Naive thymus-derived CD4-positive, alpha-beta T cell (primary cell): Measurements from ENCODE around the gene TACO1. TPM values are rescaled to one million over a fixed set of nuclear protein-coding genes. Genes with fewer than 3 reads are reported as not detected.

Source experiments
- ATAC-seq: fragments of 150-1000 bp; cut with Tn5 transposase; 2 replicates; pipeline ENCODE4 v1.10.0; 2021; ENCODE audit warnings: mild to moderate bottlenecking, moderate library complexity
- CTCF ChIA-PET: fragments of 350-600 bp; sonication (Branson Sonifier 250); formaldehyde crosslinking; loops from one replicate; lab custom pipeline; 2021; ENCODE audit warnings: antibody characterized with exemption; lab: Charles Lee
- POLR2A ChIA-PET: fragments of 350-600 bp; sonication (Branson Sonifier 250); formaldehyde crosslinking; loops from one replicate; lab custom pipeline; 2021; ENCODE audit warnings: antibody characterized with exemption, inconsistent platforms; lab: Charles Lee
- DNase-seq, 9 donors: peaks; one replicate each; pipeline versions ENCODE4 v3.0.0 to v3.0.0-alpha.2; 2020 to 2022; ENCODE audit warnings: mixed read lengths in 1 of 9
- H3K27ac ChIP-seq: one replicate; pipeline ENCODE4 v1.7.0; 2013; ENCODE audit warnings: mild to moderate bottlenecking, low read depth, low read length, moderate library complexity
- H3K27me3 ChIP-seq, 2 donors: one replicate each; pipeline ENCODE4 v1.7.0; 2013; ENCODE audit warnings: low read length in 2 of 2, mild to moderate bottlenecking in 2 of 2, moderate library complexity in 2 of 2; ENCODE audit not compliant: control insufficient read depth in 2 of 2, insufficient read depth in 2 of 2
- H3K36me3 ChIP-seq, 3 experiments: 1 replicate in 2 of 3; 2 replicates in 1 of 3; pipeline ENCODE4 v1.7.0; 2013; ENCODE audit warnings: low read length in 3 of 3, mild to moderate bottlenecking in 3 of 3, moderate library complexity in 1 of 3; ENCODE audit not compliant: insufficient read depth in 3 of 3, control insufficient read depth in 2 of 3
- H3K4me1 ChIP-seq, 2 donors: one replicate each; pipeline ENCODE4 v1.7.0; 2013; ENCODE audit warnings: low read length in 2 of 2, mild to moderate bottlenecking in 2 of 2, moderate library complexity in 1 of 2; ENCODE audit not compliant: control insufficient read depth in 2 of 2, insufficient read depth in 2 of 2
- H3K4me3 ChIP-seq: 2 replicates; pipeline ENCODE4 v1.7.0; 2013; ENCODE audit warnings: mild to moderate bottlenecking, low read length
- H3K9me3 ChIP-seq, 3 experiments: 1 replicate in 2 of 3; 2 replicates in 1 of 3; pipeline ENCODE4 v1.7.0; 2013; ENCODE audit warnings: low read length in 3 of 3; ENCODE audit not compliant: control insufficient read depth in 2 of 3
- H3K27ac Mint-ChIP-seq, 9 donors: one replicate each; pipeline ENCODE4 v1.8.0; 2020 to 2022; ENCODE audit warnings: mixed read lengths in 9 of 9, mild to moderate bottlenecking in 8 of 9, moderate library complexity in 5 of 9, inconsistent platforms in 2 of 9
- H3K27me3 Mint-ChIP-seq, 5 donors: one replicate each; pipeline ENCODE4 v1.8.0; 2021 to 2022; ENCODE audit warnings: mixed read lengths in 5 of 5, mild to moderate bottlenecking in 1 of 5
- H3K36me3 Mint-ChIP-seq, 5 donors: one replicate each; pipeline ENCODE4 v1.8.0; 2020 to 2022; ENCODE audit warnings: mixed read lengths in 5 of 5, mild to moderate bottlenecking in 3 of 5, inconsistent platforms in 1 of 5
- H3K4me1 Mint-ChIP-seq, 7 donors: one replicate each; pipeline ENCODE4 v1.8.0; 2020 to 2022; ENCODE audit warnings: mixed read lengths in 7 of 7, mild to moderate bottlenecking in 3 of 7, inconsistent platforms in 1 of 7
- H3K4me3 Mint-ChIP-seq, 10 donors: one replicate each; pipeline ENCODE4 v1.8.0; 2020 to 2022; ENCODE audit warnings: mild to moderate bottlenecking in 10 of 10, mixed read lengths in 10 of 10, moderate library complexity in 6 of 10, inconsistent platforms in 2 of 10
- H3K9me3 Mint-ChIP-seq, 11 donors: one replicate each; pipeline ENCODE4 v1.8.0; 2020 to 2022; ENCODE audit warnings: mixed read lengths in 11 of 11, mild to moderate bottlenecking in 4 of 11, inconsistent platforms in 1 of 11, moderate library complexity in 1 of 11
- intact Hi-C, 2 donors: fragments of 100-400 bp; cut with micrococcal nuclease; formaldehyde crosslinking; loops; one replicate each; pipeline ENCODE4 v1.15.1; 2023
- polyA plus RNA-seq, 2 donors: library from polyadenylated mRNA; unstranded; fragments of 300-500 nt; fragmentation: Illumina TruSeq; gene quantifications; one replicate each; pipeline ENCODE4 v1.2.3, GENCODE V29; 2021
- total RNA-seq, 6 experiments: library from RNA in 5 of 6; stranded (reverse) in 5 of 6; gene quantifications; 1 replicate in 5 of 6; 2 replicates in 1 of 6; pipeline ENCODE4 v1.2.3 and lab custom pipeline; 2021 to 2026

Gene TACO1
- total and polyA plus RNA-seq, 7 experiments from 2014 or later: 11.1 to 21.2 (median 16.8) TPM

DNA sequence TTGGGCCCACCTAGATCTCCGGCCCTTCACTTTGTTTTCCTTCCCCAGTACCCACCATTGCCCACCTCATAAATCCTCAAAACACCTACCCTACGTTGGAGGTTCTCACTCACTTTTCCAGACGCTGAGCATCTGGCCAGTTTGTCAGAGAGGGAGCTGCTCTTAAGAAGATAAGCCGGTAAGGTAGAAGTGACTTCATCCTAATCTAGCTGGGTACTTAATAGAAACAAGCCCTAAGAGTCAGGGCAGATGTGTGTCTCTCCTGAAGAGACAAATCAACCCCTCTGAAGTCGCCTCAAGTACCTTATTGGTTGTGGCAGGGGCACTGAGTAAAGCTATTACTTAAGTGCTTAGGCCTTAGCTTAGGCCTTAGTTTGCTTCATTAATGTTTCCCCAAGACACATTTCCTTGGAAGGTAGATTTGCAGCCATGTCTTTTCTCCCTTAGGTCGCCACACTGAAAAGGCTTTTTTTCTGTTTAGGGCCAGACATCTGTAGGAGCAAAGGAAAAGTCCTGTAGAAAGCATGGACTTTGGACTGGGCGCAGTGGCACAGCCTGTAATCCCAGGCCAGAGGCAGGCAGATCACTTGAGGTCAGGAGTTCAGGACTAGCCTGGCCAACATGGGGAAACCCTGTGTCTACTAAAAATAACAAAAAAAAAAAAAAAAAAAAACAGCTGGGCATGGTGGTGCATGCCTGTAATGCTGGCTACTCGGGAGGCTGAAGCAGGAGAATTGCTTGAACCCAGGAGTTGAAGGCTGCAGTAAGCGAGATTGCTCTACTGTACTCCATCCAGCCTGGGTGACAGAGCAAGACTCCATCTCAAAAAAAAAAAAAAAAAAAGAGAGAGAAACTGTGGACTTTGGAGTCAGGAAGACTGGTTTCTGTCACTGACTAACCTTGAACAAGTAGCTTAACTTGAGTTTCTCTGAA lies 1.0 kb downstream of the TACO1 start:
- Histone ChIP-seq H3K27me3 (no peaks in the 10 kb centered on the region), H3K4me1 (peaks cover 17 to 32% of the 10 kb centered on the region in 2 donors), H3K9me3 (no peaks in the 10 kb centered on the region), H3K36me3 (peaks cover 0 to 28% (median 9%) of the 10 kb centered on the region in 3 experiments), H3K4me3 (peak overlapping the region; percentile 68), H3K27ac (peak overlapping the region; percentile 86)
- CTCF ChIA-PET: interaction anchor here (0.6 to 1.7 kb wide), 2 partner anchors 10 to 490 kb away, joined by 4 to 13 read pairs; no protein-coding TSS in a partner anchor
- DNase-seq: peak in 1 of 9 donors; percentile 19
- no peaks in the 10 kb centered on the region for H3K27me3 Mint-ChIP-seq
- peaks cover 19 to 40% (median 25%) of the 10 kb centered on the region in 7 donors for H3K4me1 Mint-ChIP-seq
- intact Hi-C loops: loop anchor here in 1 of 2 donors (1.0 to 10.0 kb wide), 3 partner anchors 11 to 243 kb away; partner anchors contain the start of genes DCAF7 and SMARCD2
- peak overlapping the region; percentile 92 to 97 (median 95) for H3K4me3 Mint-ChIP-seq
- H3K36me3 Mint-ChIP-seq: peaks cover 6 to 19% (median 10%) of the 10 kb centered on the region in 5 donors
- peaks cover 0 to 2% (median 0%) of the 10 kb centered on the region in 11 donors for H3K9me3 Mint-ChIP-seq
- peak overlapping the region; percentile 93 to 98 (median 97) for H3K27ac Mint-ChIP-seq
- POLR2A ChIA-PET: interaction anchor here (0.6 to 3.5 kb wide), 14 partner anchors 10 to 1135 kb away, joined by 3 to 15 read pairs (median 3); partner anchors contain the start of genes DCAF7 and MAP3K3
- no peak for ATAC-seq

DNA sequence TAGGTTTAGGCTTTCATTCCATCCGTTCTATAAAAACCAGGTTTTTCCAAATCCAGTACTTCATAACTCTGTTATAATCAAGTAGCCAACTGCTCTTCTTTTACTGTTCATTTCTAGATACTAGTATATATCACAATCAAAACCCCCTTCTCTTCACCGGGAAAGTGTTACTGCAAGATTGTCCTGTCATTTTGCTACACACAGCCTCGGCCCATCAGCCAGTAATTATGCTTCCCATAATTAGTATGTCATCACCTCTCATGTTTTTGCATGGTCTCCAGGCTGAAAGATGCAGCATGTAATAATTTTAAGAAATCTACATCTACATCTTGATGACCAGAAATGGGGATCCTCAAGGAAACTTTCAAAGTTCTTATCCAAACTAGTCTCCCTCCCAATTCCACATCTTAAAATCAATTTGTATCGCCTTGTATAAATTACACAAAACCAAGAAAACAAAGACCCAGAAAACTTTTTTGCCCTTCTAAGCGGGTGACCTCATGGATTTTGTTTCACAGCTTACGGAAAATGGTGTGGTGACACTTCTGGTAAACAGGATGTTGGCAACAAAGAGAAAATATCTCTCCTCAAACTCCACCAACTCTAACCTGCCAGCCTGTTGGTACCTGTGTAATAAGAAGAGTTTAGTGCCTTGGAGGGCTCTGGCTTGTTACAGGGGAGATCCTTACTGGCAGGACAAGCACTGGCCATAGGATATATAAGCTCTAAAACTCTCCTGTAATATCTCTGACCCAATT lies 9.3 kb downstream of the TACO1 start:
- Mint-ChIP-seq H3K4me3 (peak overlapping the region in 9 of 10 donors; percentile 34 to 74 (median 56)), H3K36me3 (peaks cover 11 to 41% (median 13%) of the 10 kb centered on the region in 5 donors), H3K4me1 (peaks cover 27 to 32% (median 30%) of the 10 kb centered on the region in 7 donors), H3K9me3 (no peaks in the 10 kb centered on the region), H3K27ac (peak overlapping the region; percentile 66 to 98 (median 93)), H3K27me3 (no peaks in the 10 kb centered on the region)
- no peaks in the 10 kb centered on the region for H3K9me3 ChIP-seq
- H3K27ac ChIP-seq: peak overlapping the region; percentile 52
- no peak overlapping the region for H3K4me3 ChIP-seq
- ATAC-seq (no peak), DNase-seq (peak in 5 of 9 donors; percentile 32 to 71 (median 49))
- ChIA-PET CTCF (interaction anchor here (1.0 to 7.5 kb wide), 3 partner anchors 184 to 410 kb away, joined by 3 to 112 read pairs (median 3); partner anchors contain the start of gene ICAM2), POLR2A (interaction anchor here (0.6 to 2.8 kb wide), 2 partner anchors 12 to 145 kb away, joined by 3 to 23 read pairs; partner anchors contain the start of gene MAP3K3)
- peaks cover 0 to 42% (median 18%) of the 10 kb centered on the region in 3 experiments for H3K36me3 ChIP-seq
- intact Hi-C loops: loop anchor here (5.0 to 10.0 kb wide), 3 partner anchors 87 to 235 kb away; partner anchors contain the start of genes CYB561 (in 1 of the 2) and SMARCD2 (in 1 of the 2)
- H3K4me1 ChIP-seq: peaks cover 25 to 28% of the 10 kb centered on the region in 2 donors
- no peaks in the 10 kb centered on the region for H3K27me3 ChIP-seq

DNA sequence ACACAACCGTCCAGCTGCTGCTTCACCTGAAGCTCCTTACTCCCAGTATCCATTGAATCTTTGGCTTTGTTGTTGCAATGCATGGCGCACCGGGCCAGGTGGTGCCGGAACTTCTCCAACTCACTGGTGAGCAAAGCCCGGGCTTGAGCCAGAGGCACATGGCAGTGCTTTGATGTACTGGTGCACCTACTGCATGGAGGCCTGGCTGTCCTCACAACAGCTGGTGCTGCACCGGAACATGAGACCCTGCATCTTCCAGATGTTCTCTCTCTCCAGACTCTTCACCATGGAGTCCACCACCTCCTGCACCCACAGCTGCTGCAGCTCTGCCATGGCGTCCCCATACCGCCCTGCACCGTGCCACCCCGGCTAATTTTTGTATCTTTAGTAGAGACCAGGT lies 10.2 kb downstream of the TACO1 start:
- Mint-ChIP-seq H3K27me3 (no peaks in the 10 kb centered on the region), H3K27ac (peak overlapping the region; percentile 85 to 98 (median 93)), H3K4me1 (peaks cover 25 to 30% (median 29%) of the 10 kb centered on the region in 7 donors), H3K4me3 (peak overlapping the region in 8 of 10 donors; percentile 14 to 74 (median 58)), H3K9me3 (no peaks in the 10 kb centered on the region), H3K36me3 (peaks cover 6 to 35% (median 8%) of the 10 kb centered on the region in 5 donors)
- Histone ChIP-seq H3K36me3 (peaks cover 0 to 33% (median 12%) of the 10 kb centered on the region in 3 experiments), H3K27ac (peak overlapping the region; percentile 52), H3K27me3 (no peaks in the 10 kb centered on the region), H3K9me3 (no peaks in the 10 kb centered on the region), H3K4me1 (peaks cover 25 to 28% of the 10 kb centered on the region in 2 donors), H3K4me3 (peak overlapping the region; percentile 15)
- ATAC-seq (no peak), DNase-seq (no peak)
- ChIA-PET POLR2A (interaction anchor here (0.6 to 2.8 kb wide), 6 partner anchors 8 to 186 kb away, joined by 3 to 23 read pairs (median 8); partner anchors contain the start of genes MAP3K3 and TACO1), CTCF (interaction anchor here (1.0 to 7.5 kb wide), 7 partner anchors 11 to 410 kb away, joined by 3 to 112 read pairs (median 3); partner anchors contain the start of genes ICAM2 and MAP3K3)
- intact Hi-C loops: loop anchor here (5.0 kb wide), 2 partner anchors 86 to 164 kb away; partner anchors contain the start of gene CYB561 (in 1 of the 2)

DNA sequence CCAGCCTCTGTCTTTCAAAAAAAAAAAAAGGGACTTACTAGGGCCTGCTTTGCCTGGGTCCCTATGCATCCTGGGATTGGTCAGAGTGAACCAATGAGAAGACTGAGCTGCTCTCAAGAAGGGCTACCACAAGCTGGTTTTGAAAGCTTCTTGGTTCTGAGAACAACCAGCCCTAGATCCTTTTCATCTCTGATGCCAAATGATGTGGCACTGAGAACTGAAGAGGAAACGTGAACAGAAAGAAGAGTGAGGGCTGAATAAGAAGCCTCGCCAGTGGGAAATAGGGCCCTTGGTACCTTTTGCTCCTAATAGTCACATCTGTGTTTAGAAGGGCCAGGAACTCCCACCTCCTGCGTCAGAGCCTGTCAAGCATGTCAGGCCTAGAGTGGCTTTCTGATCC lies 10.7 kb downstream of the TACO1 start:
- intact Hi-C loops: loop anchor here (5.0 kb wide), 2 partner anchors 86 to 164 kb away; partner anchors contain the start of gene CYB561 (in 1 of the 2)

DNA sequence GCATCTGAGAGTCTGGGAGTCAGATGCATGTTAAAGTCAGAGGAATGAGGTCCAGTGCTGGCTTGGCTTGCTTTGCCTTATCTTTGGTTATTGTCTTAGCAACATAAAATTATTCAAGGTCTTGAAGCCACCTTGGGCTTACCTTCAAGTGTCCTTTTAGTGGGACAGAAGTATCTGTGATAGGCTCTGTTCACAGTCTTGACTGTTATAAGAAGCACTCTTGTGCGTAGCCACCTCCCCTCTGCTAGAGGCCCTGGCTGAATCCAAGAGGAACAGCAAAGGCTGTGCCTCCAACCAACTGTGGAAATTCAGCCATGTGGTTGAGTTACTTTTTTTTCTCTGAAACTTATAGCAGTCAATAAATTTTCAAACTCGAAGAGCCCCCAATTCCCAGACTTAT lies 13.0 kb downstream of the TACO1 start:
- DNase-seq (no peak), ATAC-seq (no peak)
- Histone ChIP-seq H3K27me3 (peaks cover 0 to 3% of the 10 kb centered on the region in 2 donors), H3K36me3 (peaks cover 0 to 5% (median 0%) of the 10 kb centered on the region in 3 experiments), H3K4me1 (peaks cover 25 to 28% of the 10 kb centered on the region in 2 donors), H3K9me3 (no peaks in the 10 kb centered on the region), H3K27ac (no peak overlapping the region), H3K4me3 (no peak overlapping the region)
- H3K9me3 Mint-ChIP-seq: no peaks in the 10 kb centered on the region
- H3K4me3 Mint-ChIP-seq: no peak overlapping the region
- intact Hi-C loops: loop anchor here (2.0 to 5.0 kb wide), 4 partner anchors 63 to 166 kb away; partner anchors contain the start of genes CYB561 (in 1 of the 2) and DCAF7 (in 1 of the 2)
- H3K36me3 Mint-ChIP-seq: peaks cover 0 to 15% (median 5%) of the 10 kb centered on the region in 5 donors
- peaks cover 22 to 30% (median 29%) of the 10 kb centered on the region in 7 donors for H3K4me1 Mint-ChIP-seq
- peaks cover 0 to 10% (median 0%) of the 10 kb centered on the region in 5 donors for H3K27me3 Mint-ChIP-seq
- POLR2A ChIA-PET: no interaction called here
- H3K27ac Mint-ChIP-seq: no peak overlapping the region
- CTCF ChIA-PET: interaction anchor here (0.6 to 7.5 kb wide), 5 partner anchors 9 to 188 kb away, joined by 3 to 112 read pairs (median 4); partner anchors contain the start of genes DCAF7 and MAP3K3

More for the DNA sequence above, 10.7 kb downstream of the TACO1 start:
- Histone ChIP-seq H3K4me1 (peaks cover 25 to 28% of the 10 kb centered on the region in 2 donors), H3K27me3 (no peaks in the 10 kb centered on the region), H3K36me3 (peaks cover 0 to 28% (median 9%) of the 10 kb centered on the region in 3 experiments), H3K4me3 (no peak overlapping the region), H3K27ac (peak overlapping the region; percentile 52), H3K9me3 (no peaks in the 10 kb centered on the region)
- no peaks in the 10 kb centered on the region for H3K9me3 Mint-ChIP-seq
- DNase-seq: peak in 5 of 9 donors; percentile 3 to 57 (median 25)
- H3K27me3 Mint-ChIP-seq: no peaks in the 10 kb centered on the region
- H3K27ac Mint-ChIP-seq: peak overlapping the region; percentile 85 to 98 (median 93)
- ChIA-PET CTCF (interaction anchor here (0.6 to 7.5 kb wide), 16 partner anchors 9 to 224 kb away, joined by 3 to 112 read pairs (median 4); partner anchors contain the start of gene MAP3K3), POLR2A (interaction anchor here (1.0 to 2.8 kb wide), 9 partner anchors 8 to 194 kb away, joined by 3 to 23 read pairs (median 4); partner anchors contain the start of genes MAP3K3 and TACO1)
- H3K4me1 Mint-ChIP-seq: peaks cover 22 to 30% (median 29%) of the 10 kb centered on the region in 7 donors
- H3K4me3 Mint-ChIP-seq: peak overlapping the region in 9 of 10 donors; percentile 10 to 74 (median 58)
- ATAC-seq: peak; percentile 47
- peaks cover 3 to 30% (median 5%) of the 10 kb centered on the region in 5 donors for H3K36me3 Mint-ChIP-seq
